Gastroesophageal sphincter (tissue), 4 donors: ENCODE data around the gene CTNND2. TPM values are rescaled to one million over a fixed set of nuclear protein-coding genes. Genes with fewer than 3 reads are reported as not detected.

Source experiments
- ATAC-seq: fragments of 150-250 bp; one replicate; pipeline ENCODE4 v1.9.1; 2016; ENCODE audit warnings: mild to moderate bottlenecking, moderate library complexity
- H3K27ac ChIP-seq, 4 donors: fragments of 200-600 bp; sonication (generic) in 3 of 4; 1 replicate in 3 of 4; 2 replicates in 1 of 4; pipeline ENCODE4 v1.5.1; 2016 to 2019
- H3K27me3 ChIP-seq: fragments of 200-600 bp; sonication (generic); one replicate; pipeline ENCODE4 v1.5.1; 2019
- H3K36me3 ChIP-seq, 2 donors: fragments of 200-600 bp; sonication (generic); one replicate each; pipeline ENCODE4 v1.5.1; 2019; ENCODE audit warnings: control low read depth in 1 of 2
- H3K4me1 ChIP-seq, 3 donors: fragments of 200-600 bp; sonication (generic); 1 replicate in 2 of 3; 2 replicates in 1 of 3; pipeline ENCODE4 v1.5.1; 2016 to 2019; ENCODE audit warnings: control low read depth in 2 of 3
- H3K4me3 ChIP-seq, 2 donors: fragments of 200-600 bp; sonication (generic); one replicate each; pipeline ENCODE4 v1.5.1; 2019; ENCODE audit warnings: mild to moderate bottlenecking in 1 of 2, moderate library complexity in 1 of 2
- H3K9me3 ChIP-seq, 3 donors: fragments of 200-600 bp; sonication (generic); one replicate each; pipeline ENCODE4 v1.5.1; 2017 to 2019; ENCODE audit warnings: control low read depth in 2 of 3
- EP300 ChIP-seq: sonication (generic); formaldehyde crosslinking; IDR thresholded peaks from one replicate; pipeline ENCODE4 v1.6.1; 2017; ENCODE audit warnings: antibody characterized with exemption, mild to moderate bottlenecking
- POLR2A ChIP-seq, 2 donors: fragments of 450-650 bp; IDR thresholded peaks; one replicate each; pipeline ENCODE4 v1.6.1; 2017; ENCODE audit warnings: antibody characterized with exemption in 2 of 2, mild to moderate bottlenecking in 2 of 2, moderate library complexity in 1 of 2
- POLR2AphosphoS5 ChIP-seq: sonication (generic); formaldehyde crosslinking; IDR thresholded peaks from one replicate; pipeline ENCODE4 v1.6.1; 2017; ENCODE audit warnings: antibody characterized with exemption
- WGBS, 2 donors: methylation state at CpG; one replicate each; pipeline ENCODE4 v1.1.5; 2018; ENCODE audit warnings: low coverage in 1 of 2; 5-methylcytosine and 5-hydroxymethylcytosine counted together
- total RNA-seq, 4 donors: library from RNA; depleted of rRNA; stranded (reverse); fragments of >200 nt; gene quantifications; one replicate each; pipeline ENCODE4 v1.1.0, GENCODE V29; 2016
- TF ChIP-seq, protein P1 (sequence below), 4 experiments: fragments of 200-600 bp in 2 of 4; fragments of 450-650 bp in 2 of 4; sonication (generic) in 1 of 4; IDR thresholded peaks; one replicate each; pipeline ENCODE4 v1.5.1; 2017 to 2019; ENCODE audit warnings: antibody characterized with exemption in 4 of 4, mild to moderate bottlenecking in 2 of 4, moderate library complexity in 2 of 4

Gene CTNND2
- total RNA-seq, 4 donors from 2014 or later: 0.40 to 3.1 (median 1.9) TPM

DNA sequence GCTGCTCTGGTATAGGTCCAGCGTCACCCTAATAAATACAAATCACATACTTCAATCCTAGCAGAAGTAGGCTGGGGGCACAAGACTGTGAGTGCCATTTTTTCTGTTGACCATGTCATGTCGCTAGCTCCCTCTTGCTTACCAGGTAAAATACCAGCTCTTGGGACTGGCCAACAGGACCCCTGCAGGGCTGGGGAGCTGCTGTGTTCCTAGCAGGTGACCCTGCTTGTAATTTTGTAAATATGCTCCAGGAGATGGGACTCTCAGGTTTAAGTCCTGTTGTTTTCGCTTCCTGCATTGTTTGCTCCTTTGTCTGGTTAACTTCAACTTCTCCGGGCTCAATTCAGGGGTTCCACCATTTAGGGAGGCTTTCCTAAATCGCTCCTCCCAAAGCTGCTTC lies 856.6 kb downstream of the CTNND2 start:
- TF ChIP-seq EP300 (no peak), POLR2AphosphoS5 (no peak), POLR2A (IDR thresholded peaks at IDR 0.05) (no peak)
- TF ChIP-seq, protein P1, sequence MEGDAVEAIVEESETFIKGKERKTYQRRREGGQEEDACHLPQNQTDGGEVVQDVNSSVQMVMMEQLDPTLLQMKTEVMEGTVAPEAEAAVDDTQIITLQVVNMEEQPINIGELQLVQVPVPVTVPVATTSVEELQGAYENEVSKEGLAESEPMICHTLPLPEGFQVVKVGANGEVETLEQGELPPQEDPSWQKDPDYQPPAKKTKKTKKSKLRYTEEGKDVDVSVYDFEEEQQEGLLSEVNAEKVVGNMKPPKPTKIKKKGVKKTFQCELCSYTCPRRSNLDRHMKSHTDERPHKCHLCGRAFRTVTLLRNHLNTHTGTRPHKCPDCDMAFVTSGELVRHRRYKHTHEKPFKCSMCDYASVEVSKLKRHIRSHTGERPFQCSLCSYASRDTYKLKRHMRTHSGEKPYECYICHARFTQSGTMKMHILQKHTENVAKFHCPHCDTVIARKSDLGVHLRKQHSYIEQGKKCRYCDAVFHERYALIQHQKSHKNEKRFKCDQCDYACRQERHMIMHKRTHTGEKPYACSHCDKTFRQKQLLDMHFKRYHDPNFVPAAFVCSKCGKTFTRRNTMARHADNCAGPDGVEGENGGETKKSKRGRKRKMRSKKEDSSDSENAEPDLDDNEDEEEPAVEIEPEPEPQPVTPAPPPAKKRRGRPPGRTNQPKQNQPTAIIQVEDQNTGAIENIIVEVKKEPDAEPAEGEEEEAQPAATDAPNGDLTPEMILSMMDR (IDR thresholded peaks at IDR 0.05): no peak
- no peak overlapping the region for H3K27ac ChIP-seq
- H3K27me3 ChIP-seq: peaks cover 7% of the 10 kb centered on the region
- 87 to 90% methylated on average over 4 to 5 of the region's 5 CpGs for WGBS, 2 donors
- ATAC-seq: no peak
- no peaks in the 10 kb centered on the region for H3K4me1 ChIP-seq
- no peak overlapping the region for H3K4me3 ChIP-seq
- no peaks in the 10 kb centered on the region for H3K9me3 ChIP-seq
- no peaks in the 10 kb centered on the region for H3K36me3 ChIP-seq

DNA sequence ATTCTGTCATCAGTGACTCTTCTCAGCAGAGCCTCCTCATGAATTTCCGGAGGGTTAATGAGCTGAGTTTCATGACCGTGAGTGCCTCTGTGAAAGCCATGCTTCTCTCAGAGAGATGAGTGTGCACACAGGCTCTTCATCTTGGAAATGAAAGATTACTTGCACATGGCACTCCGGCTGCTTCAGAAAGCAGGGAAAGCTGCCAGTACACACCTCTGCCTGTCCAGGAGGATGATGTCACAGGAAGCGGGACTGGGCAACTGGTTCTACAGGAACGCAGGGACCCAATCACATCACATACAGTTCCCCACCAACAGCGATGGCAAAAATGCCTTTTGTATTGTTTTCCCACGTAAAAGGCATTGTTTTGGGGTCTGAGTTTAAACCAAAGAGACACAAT lies 857.2 kb downstream of the CTNND2 start:
- Histone ChIP-seq H3K4me3 (no peak overlapping the region), H3K4me1 (no peaks in the 10 kb centered on the region), H3K36me3 (no peaks in the 10 kb centered on the region), H3K9me3 (no peaks in the 10 kb centered on the region), H3K27ac (no peak overlapping the region), H3K27me3 (peaks cover 7% of the 10 kb centered on the region)
- WGBS, 2 donors: 54 to 62% methylated on average over 5 of the region's 7 CpGs
- no peak for TF ChIP-seq POLR2A (IDR thresholded peaks at IDR 0.05)
- TF ChIP-seq POLR2AphosphoS5: no peak
- TF ChIP-seq EP300: no peak
- TF ChIP-seq, protein P1 (IDR thresholded peaks at IDR 0.05): no peak
- no peak for ATAC-seq

DNA sequence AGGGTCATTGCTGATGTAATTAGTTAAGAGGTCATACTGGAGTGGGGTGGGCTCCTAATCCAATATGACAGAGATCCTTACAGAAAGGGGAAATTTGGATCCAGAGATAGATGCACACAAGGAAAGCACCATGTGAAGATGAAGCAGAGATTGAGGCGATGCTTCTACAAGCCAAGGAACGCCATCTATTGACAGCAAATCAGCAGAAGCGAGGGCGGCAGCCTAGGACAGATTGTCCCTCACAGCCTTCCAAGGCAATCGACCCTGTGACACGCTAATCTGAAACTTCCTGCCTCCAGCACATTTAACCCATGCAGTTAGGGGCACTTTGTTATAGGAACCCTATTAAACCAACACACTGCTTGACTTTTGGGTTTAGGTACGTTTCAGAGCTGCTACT lies 858.1 kb downstream of the CTNND2 start:
- no peak for ATAC-seq
- 28 to 30% methylated on average over 7 of the region's 7 CpGs for whole genome bisulfite sequencing, 2 donors
- H3K27ac ChIP-seq: no peak overlapping the region
- TF ChIP-seq EP300: no peak
- TF ChIP-seq, protein P1 (IDR thresholded peaks at IDR 0.05): peak in 1 of 4 experiments; percentile 6
- no peak for TF ChIP-seq POLR2AphosphoS5
- TF ChIP-seq POLR2A (IDR thresholded peaks at IDR 0.05): no peak
- no peaks in the 10 kb centered on the region for H3K36me3 ChIP-seq
- no peaks in the 10 kb centered on the region for H3K9me3 ChIP-seq
- H3K4me3 ChIP-seq: no peak overlapping the region
- no peaks in the 10 kb centered on the region for H3K4me1 ChIP-seq
- peaks cover 7% of the 10 kb centered on the region for H3K27me3 ChIP-seq

DNA sequence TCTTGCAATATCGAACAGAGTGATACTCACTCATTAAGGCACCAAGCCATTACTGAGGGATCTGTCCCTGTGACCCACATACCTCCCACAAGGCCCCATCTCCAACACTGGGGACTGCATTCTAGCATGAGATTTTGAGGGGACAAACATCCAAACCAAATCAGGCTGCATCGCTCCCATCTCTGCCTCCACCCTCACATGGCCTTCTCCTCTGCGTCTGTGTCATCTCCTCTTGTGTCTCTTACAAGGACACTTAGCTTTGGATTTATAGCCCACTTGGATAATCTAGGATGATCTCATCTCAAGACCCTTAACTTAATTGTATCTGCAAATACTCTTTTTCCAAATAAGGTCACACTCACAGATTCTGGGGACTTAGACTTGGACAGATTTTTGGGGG lies 858.8 kb downstream of the CTNND2 start:
- H3K4me3 ChIP-seq: no peak overlapping the region
- TF ChIP-seq, protein P1 (IDR thresholded peaks at IDR 0.05): no peak
- TF ChIP-seq POLR2AphosphoS5 (no peak), POLR2A (IDR thresholded peaks at IDR 0.05) (no peak), EP300 (no peak)
- WGBS, 2 donors: 86 to 95% methylated on average over 2 to 3 of the region's 3 CpGs
- no peaks in the 10 kb centered on the region for H3K36me3 ChIP-seq
- ATAC-seq: no peak
- peaks cover 7% of the 10 kb centered on the region for H3K27me3 ChIP-seq
- no peaks in the 10 kb centered on the region for H3K4me1 ChIP-seq
- no peak overlapping the region for H3K27ac ChIP-seq
- no peaks in the 10 kb centered on the region for H3K9me3 ChIP-seq

DNA sequence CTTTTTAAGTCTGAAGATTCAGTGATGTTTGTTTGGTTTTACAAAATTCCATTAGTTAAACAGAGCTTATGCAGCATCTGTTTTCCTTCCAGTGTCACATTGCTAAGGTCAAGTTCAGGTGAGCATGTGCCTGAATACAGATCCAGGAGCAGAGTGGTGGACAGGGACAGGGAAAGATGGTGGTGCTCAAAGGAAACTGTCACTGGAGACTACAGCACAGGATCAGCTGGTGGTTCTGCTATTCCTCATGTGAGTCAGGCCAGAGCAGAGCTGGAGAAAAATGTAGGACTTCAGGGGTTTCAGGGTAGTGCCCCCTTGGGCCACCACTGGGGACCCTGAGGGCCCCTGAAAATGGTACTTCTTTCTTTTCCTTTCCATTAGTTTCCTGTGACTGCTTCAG lies 859.7 kb downstream of the CTNND2 start:
- no peak overlapping the region for H3K27ac ChIP-seq
- no peaks in the 10 kb centered on the region for H3K9me3 ChIP-seq
- H3K4me3 ChIP-seq: no peak overlapping the region
- H3K27me3 ChIP-seq: peaks cover 7% of the 10 kb centered on the region
- H3K36me3 ChIP-seq: no peaks in the 10 kb centered on the region
- TF ChIP-seq, protein P1 (IDR thresholded peaks at IDR 0.05): no peak
- no peak for TF ChIP-seq POLR2AphosphoS5
- TF ChIP-seq POLR2A (IDR thresholded peaks at IDR 0.05): no peak
- no peak for TF ChIP-seq EP300
- ATAC-seq: no peak
- H3K4me1 ChIP-seq: no peaks in the 10 kb centered on the region
